Jurkat, Clone E6-1 (cell line): ENCODE results near the gene DNAH12. TPM values are rescaled to one million over a fixed set of nuclear protein-coding genes. Genes with fewer than 3 reads are reported as not detected.

Experiments used
- DNase-seq: peaks from one replicate; pipeline ENCODE4 v3.0.0-alpha.2; 2011; ENCODE audit warnings: low read depth, low spot score
- H3K4me3 ChIP-seq: 2 replicates; pipeline ENCODE4 v1.5.1; 2011; ENCODE audit warnings: mild to moderate bottlenecking, low read length, control low read depth, moderate library complexity
- polyA plus RNA-seq: library from polyadenylated mRNA; unstranded; fragments of >200 nt; gene quantifications from one replicate; pipeline ENCODE4 v1.2.1, GENCODE V29; 2012; ENCODE audit warnings: missing spikeins; ENCODE audit not compliant: insufficient read length, insufficient read depth

Gene DNAH12, protein sequence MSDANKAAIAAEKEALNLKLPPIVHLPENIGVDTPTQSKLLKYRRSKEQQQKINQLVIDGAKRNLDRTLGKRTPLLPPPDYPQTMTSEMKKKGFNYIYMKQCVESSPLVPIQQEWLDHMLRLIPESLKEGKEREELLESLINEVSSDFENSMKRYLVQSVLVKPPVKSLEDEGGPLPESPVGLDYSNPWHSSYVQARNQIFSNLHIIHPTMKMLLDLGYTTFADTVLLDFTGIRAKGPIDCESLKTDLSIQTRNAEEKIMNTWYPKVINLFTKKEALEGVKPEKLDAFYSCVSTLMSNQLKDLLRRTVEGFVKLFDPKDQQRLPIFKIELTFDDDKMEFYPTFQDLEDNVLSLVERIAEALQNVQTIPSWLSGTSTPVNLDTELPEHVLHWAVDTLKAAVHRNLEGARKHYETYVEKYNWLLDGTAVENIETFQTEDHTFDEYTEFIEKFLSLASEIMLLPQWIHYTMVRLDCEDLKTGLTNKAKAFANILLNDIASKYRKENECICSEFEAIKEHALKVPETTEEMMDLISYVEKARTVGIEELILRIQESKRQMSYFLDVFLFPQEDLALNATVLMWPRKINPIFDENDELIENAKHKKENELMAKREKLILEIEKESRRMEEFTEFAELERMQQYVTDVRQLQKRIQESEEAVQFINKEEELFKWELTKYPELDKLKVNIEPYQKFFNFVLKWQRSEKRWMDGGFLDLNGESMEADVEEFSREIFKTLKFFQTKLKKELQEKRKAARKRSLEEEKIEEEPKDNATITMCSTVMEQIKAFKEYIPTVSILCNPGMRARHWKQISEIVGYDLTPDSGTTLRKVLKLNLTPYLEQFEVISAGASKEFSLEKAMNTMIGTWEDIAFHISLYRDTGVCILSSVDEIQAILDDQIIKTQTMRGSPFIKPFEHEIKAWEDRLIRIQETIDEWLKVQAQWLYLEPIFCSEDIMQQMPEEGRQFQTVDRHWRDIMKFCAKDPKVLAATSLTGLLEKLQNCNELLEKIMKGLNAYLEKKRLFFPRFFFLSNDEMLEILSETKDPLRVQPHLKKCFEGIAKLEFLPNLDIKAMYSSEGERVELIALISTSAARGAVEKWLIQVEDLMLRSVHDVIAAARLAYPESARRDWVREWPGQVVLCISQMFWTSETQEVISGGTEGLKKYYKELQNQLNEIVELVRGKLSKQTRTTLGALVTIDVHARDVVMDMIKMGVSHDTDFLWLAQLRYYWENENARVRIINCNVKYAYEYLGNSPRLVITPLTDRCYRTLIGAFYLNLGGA (N-terminal part only)
- not detected for polyA plus RNA-seq

DNA sequence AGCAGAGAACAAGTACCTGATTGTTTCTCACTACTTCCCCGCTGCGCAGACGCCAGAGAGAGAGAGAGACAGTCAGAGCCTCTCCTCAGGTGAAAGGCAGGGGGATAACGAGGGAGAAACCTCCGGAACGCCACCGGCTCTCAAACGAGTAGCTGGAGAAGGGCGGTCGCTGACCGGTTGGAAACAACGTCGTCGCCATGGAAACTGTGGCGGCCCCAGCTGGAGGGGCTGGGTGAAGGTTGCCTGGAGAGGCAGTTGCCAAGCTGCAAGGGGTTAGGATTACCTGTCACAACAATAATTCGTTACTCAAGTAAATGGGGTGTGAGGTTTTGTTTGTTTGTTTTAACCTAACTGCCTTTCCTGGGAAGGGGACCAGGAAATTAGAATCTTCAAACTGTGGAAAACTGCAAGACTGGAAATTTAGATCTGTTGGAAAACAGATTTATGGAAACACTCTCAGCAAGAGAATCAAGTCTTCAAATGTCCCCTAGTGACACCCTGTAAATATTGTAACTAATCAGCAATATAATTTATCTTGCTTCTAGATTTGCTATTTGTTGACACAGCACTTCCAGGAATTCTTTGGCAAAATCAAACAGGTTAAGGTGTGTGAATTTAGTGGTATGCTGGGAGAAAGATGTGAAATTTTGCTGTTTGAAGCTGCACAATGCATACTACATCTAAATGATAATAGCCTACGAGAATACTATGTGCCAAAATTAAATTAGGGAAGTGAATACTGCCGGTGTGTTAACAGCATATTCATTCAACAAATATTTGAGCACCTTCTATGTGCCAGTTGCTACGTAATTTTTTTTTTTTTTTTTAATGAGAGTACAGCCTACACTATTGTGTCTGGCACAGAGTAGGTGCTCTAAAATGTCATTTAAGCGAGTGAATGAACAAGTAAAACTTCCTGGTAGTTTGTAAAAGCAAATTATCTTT, at the start of gene DNAH12:
Gene DNAH12, minus strand, starts transcription at position 164 of the 945 bp plus-strand sequence. CDS start 1,474 bp downstream, outside the sequence.
- H3K4me3 ChIP-seq = no peak within 1 kb of the TSS
- DNase-seq = no peak

- H3K4me3 ChIP-seq = no peak overlapping the region
- DNase-seq = no peak
Observed at GRCh38 chr3:57592306-57592705, 48.2 kb upstream of the DNAH12 start.

GRCh38 chr3:57587905-57588304, 43.8 kb upstream of the DNAH12 start:
- H3K4me3 ChIP-seq = no peak overlapping the region
- no peak for DNase-seq

DNA sequence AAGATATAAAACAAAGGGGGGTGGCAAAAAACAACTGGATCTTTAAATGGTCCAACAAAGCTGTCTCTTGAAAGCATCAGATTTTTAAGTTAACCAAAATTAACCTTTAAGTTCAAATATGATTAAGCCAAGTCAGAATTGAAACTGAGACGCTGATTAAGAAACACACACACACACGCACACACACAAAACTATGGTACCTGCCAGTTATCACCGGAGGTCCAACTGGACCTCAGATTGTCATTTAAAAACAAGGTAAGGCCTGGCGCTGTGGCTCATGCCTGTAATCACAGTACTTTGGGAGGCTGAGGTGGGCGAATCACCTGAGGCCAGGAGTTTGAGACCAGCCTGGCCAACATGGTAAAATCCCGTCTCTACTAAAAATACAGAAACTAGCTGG, 42.6 kb upstream of the DNAH12 start:
- no peak for DNase-seq
- no peak overlapping the region for H3K4me3 ChIP-seq

- no peak for DNase-seq
- no peak overlapping the region for H3K4me3 ChIP-seq
Observed at GRCh38 chr3:57583544-57583943, 39.4 kb upstream of the DNAH12 start.

GRCh38 chr3:57582474-57583168, 38.5 kb upstream of the DNAH12 start:
- H3K4me3 ChIP-seq = no peak overlapping the region
- peak; percentile 36 for DNase-seq

GRCh38 chr3:57577801-57578200, 33.7 kb upstream of the DNAH12 start:
- H3K4me3 ChIP-seq = no peak overlapping the region
- no peak for DNase-seq

- DNase-seq = no peak
Observed at GRCh38 chr3:57575966-57576626, 32.0 kb upstream of the DNAH12 start.

GRCh38 chr3:57572096-57572495, 28.0 kb upstream of the DNAH12 start:
- DNase-seq = no peak
- H3K4me3 ChIP-seq = no peak overlapping the region

More at GRCh38 chr3:57575966-57576626, 32.0 kb upstream of the DNAH12 start:
- H3K4me3 ChIP-seq = no peak overlapping the region

- H3K4me3 ChIP-seq = no peak overlapping the region
- no peak for DNase-seq
Observed at GRCh38 chr3:57570878-57571277, 26.7 kb upstream of the DNAH12 start.

- no peak for DNase-seq
- H3K4me3 ChIP-seq = no peak overlapping the region
Observed at GRCh38 chr3:57569859-57570450, 25.8 kb upstream of the DNAH12 start.

DNA sequence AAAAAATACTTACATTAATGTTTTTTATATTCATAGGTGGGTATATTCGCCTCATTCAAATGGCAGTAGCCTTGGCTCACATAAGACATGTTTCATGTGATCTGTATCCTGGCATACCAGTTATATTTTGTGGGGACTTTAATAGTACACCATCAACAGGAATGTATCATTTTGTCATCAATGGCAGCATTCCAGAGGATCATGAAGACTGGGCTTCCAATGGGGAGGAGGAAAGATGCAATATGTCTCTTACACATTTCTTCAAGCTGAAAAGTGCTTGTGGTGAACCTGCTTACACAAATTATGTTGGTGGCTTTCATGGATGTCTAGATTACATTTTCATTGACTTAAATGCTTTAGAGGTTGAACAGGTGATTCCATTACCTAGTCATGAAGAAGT, 15.4 kb upstream of the DNAH12 start:
- H3K4me3 ChIP-seq = no peak overlapping the region
- DNase-seq = no peak

DNA sequence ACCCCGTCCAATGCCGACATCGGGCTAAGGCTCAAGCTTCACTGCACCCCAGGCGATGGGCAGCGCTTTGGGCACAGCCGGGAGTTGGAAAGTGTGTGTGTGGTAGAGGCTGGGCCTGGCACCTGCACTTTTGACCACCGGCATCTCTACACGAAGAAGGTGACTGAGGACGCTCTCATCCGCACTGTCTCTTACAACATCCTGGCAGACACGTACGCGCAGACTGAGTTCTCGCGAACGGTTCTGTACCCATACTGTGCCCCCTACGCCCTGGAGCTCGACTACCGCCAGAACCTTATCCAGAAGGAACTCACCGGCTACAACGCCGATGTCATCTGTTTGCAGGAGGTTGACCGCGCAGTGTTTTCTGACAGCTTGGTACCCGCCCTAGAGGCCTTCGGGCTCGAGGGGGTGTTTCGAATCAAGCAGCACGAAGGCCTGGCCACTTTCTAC, 13.0 kb upstream of the DNAH12 start:
- H3K4me3 ChIP-seq = peak overlapping the region; percentile 95
- no peak for DNase-seq

DNA sequence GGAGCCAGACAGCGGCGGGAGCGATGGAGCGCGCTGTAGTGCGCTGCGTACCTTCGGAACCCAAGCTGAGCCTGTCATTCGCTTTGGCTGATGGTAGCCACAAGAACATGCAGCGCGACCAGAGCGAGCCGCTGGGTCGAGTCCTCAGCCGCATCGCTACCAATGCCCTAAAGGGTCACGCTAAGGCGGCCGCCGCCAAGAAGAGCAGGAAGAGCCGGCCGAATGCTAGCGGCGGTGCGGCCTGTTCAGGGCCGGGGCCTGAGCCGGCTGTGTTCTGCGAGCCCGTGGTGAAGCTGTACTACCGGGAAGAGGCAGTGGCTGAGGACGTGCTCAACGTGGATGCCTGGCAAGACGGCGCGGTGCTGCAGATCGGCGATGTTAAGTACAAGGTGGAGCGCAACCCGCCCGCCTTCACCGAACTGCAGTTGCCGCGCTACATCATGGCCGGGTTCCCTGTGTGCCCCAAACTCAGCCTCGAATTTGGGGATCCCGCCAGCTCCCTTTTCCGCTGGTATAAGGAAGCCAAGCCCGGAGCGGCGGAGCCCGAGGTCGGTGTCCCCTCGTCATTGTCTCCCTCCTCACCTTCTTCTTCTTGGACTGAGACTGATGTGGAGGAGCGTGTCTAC, 12.4 kb upstream of the DNAH12 start:
- peak overlapping the region; percentile 95 for H3K4me3 ChIP-seq
- DNase-seq = no peak

DNA sequence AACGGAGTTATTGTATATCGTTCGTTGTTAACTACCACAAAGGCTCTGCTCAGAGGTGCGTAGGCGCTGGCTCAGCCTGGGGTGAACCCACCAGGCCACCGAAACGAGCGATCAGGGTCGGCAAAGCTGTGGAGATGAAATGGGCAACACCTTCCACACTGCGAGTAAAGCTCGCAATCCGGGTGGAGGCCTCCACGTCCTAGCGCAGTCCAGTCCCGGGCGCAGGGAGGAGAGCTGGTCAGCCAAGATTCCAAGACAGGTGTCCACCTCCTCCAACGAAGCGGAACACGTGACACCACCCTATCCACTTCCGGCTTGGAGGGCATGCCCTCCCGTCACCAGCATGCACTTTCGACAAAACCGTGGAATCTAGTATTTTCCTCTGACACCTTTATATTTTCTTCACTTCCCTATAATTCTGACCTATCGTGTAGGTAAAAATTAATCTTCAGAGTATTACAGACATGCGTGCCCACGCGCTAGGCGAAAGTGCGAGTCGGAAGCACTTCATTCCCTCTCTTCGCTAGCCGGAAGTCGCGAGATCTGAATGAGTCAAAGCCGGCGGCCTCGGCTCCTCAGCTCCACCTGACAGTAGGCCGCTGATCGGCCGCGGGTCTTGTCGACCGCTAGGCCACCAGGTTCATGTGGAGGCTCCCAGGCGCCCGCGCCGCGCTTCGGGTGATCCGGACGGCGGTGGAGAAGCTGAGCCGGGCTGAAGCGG, 11.8 kb upstream of the DNAH12 start, which contains the start of gene PDE12:
Gene PDE12, plus strand, starts transcription at position 537 of the 721 bp plus-strand sequence. Its CDS starts 106 bp downstream, at position 643.
- peak within 1 kb of the TSS; percentile 95 for H3K4me3 ChIP-seq
- DNase-seq = peak; percentile 88
